ENCODE results near the gene CST8. TPM values are rescaled to one million over a fixed set of nuclear protein-coding genes. Genes with fewer than 3 reads are reported as not detected.

The CST8 gene
- total RNA-seq, 1 donor from 2014 or later: not detected

- no peaks in the 10 kb centered on the region for H3K9me3 Mint-ChIP-seq (ENCODE audit: unreplicated experiment)
- TF ChIP-seq CTCF (IDR thresholded peaks at IDR 0.05; ENCODE audit: unreplicated experiment): no peak
- no peaks in the 10 kb centered on the region for H3K36me3 Mint-ChIP-seq (ENCODE audit: low read depth, unreplicated experiment)
- no peak for DNase-seq (ENCODE audit: low spot score)
- no peak overlapping the region for H3K27ac Mint-ChIP-seq (ENCODE audit: unreplicated experiment)
- H3K4me1 Mint-ChIP-seq (ENCODE audit: unreplicated experiment): no peaks in the 10 kb centered on the region
- H3K27me3 Mint-ChIP-seq (ENCODE audit: unreplicated experiment): no peaks in the 10 kb centered on the region
- H3K4me3 Mint-ChIP-seq (ENCODE audit: unreplicated experiment): no peak overlapping the region
Observed at GRCh38 chr20:23534801-23535593, 44.1 kb downstream of the CST8 start.

DNA sequence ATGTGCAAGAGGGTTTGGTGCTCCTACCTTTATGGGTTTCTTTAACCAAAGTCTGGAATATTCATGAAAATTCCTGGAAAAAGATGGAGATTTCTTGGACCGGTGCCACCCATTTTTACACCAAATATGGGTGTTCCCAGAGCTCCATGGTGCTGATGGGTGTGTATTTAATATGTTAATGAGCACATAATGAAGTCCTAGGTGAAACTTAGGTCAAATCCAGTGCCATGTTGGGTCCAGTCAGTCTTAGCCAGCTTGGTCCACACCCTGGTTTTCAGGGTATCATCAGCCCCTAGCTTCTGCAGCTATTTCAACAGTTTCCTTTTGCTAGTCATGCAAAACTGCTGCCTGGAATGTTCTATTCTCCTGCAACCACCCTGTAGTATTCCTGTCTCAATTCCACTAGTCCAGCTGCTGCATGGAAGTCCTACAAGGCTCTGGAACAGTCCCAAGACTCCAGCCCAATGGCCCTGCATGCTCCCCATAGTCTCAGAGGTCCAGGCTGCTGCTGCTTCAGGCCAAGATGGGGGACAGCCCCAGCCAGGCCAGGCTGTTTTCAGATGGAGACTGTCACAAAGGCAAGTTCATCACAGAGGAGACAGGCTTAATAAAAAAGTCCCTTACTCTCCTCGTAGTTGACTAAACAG lies 45.5 kb downstream of the CST8 start:
- Mint-ChIP-seq H3K9me3 (ENCODE audit: unreplicated experiment) (no peaks in the 10 kb centered on the region), H3K27me3 (ENCODE audit: unreplicated experiment) (no peaks in the 10 kb centered on the region), H3K27ac (ENCODE audit: unreplicated experiment) (no peak overlapping the region), H3K36me3 (ENCODE audit: low read depth, unreplicated experiment) (no peaks in the 10 kb centered on the region), H3K4me1 (ENCODE audit: unreplicated experiment) (no peaks in the 10 kb centered on the region), H3K4me3 (ENCODE audit: unreplicated experiment) (no peak overlapping the region)
- TF ChIP-seq CTCF (IDR thresholded peaks at IDR 0.05; ENCODE audit: unreplicated experiment): no peak
- DNase-seq (ENCODE audit: low spot score): no peak

DNA sequence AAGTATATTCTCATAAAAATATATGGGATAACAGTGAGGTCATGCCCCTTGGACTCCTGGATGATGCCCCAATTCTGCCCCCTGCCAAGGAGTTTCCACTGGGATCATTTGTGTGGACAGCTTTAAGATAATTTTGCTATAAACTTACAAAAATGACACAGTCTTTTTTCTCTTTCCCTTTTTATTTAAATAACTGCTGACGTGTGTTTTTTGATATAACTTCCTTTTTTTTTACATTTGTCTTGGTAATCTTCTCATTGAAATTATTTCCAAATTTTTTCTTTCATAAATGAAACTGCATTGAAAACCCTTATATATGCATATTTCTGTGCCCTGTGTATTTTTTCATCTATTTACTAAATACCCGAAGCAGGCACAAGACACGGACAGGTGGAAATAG lies 46.1 kb downstream of the CST8 start:
- no peak for DNase-seq (ENCODE audit: low spot score)
- Mint-ChIP-seq H3K9me3 (ENCODE audit: unreplicated experiment) (no peaks in the 10 kb centered on the region), H3K36me3 (ENCODE audit: low read depth, unreplicated experiment) (no peaks in the 10 kb centered on the region), H3K4me1 (ENCODE audit: unreplicated experiment) (no peaks in the 10 kb centered on the region), H3K4me3 (ENCODE audit: unreplicated experiment) (no peak overlapping the region), H3K27me3 (ENCODE audit: unreplicated experiment) (no peaks in the 10 kb centered on the region), H3K27ac (ENCODE audit: unreplicated experiment) (no peak overlapping the region)
- TF ChIP-seq CTCF (IDR thresholded peaks at IDR 0.05; ENCODE audit: unreplicated experiment): no peak

- H3K36me3 Mint-ChIP-seq (ENCODE audit: low read depth, unreplicated experiment): no peaks in the 10 kb centered on the region
- no peak overlapping the region for H3K27ac Mint-ChIP-seq (ENCODE audit: unreplicated experiment)
- no peak for DNase-seq (ENCODE audit: low spot score)
- no peaks in the 10 kb centered on the region for H3K9me3 Mint-ChIP-seq (ENCODE audit: unreplicated experiment)
- H3K4me3 Mint-ChIP-seq (ENCODE audit: unreplicated experiment): no peak overlapping the region
- no peaks in the 10 kb centered on the region for H3K4me1 Mint-ChIP-seq (ENCODE audit: unreplicated experiment)
- no peak for TF ChIP-seq CTCF (IDR thresholded peaks at IDR 0.05; ENCODE audit: unreplicated experiment)
- H3K27me3 Mint-ChIP-seq (ENCODE audit: unreplicated experiment): peaks cover 3% of the 10 kb centered on the region
Observed at GRCh38 chr20:23540624-23541023, 49.7 kb downstream of the CST8 start.

DNA sequence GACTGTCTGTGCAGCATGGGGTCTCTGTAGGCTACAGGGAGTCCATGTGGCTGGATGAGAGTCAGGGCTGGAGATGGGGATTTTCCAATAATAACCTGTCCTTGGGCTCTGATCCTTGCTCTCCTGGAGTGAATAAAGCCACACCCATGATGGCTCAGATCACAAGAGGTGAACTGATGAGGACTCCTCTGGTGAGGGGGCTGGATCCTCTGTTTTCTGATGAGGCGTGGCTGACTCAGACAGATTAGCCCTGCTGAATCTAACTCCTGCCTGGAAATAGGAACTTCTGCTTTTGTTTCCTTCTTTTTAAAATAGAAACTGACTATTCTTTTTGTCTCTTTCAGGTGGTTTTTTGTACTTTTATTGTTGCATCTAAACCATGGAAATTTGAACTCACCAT lies 50.4 kb downstream of the CST8 start:
- Mint-ChIP-seq H3K36me3 (ENCODE audit: low read depth, unreplicated experiment) (no peaks in the 10 kb centered on the region), H3K27me3 (ENCODE audit: unreplicated experiment) (peaks cover 3% of the 10 kb centered on the region), H3K27ac (ENCODE audit: unreplicated experiment) (no peak overlapping the region), H3K9me3 (ENCODE audit: unreplicated experiment) (no peaks in the 10 kb centered on the region), H3K4me3 (ENCODE audit: unreplicated experiment) (no peak overlapping the region), H3K4me1 (ENCODE audit: unreplicated experiment) (no peaks in the 10 kb centered on the region)
- no peak for DNase-seq (ENCODE audit: low spot score)
- TF ChIP-seq CTCF (IDR thresholded peaks at IDR 0.05; ENCODE audit: unreplicated experiment): no peak

Data from endothelial cell (in vitro differentiated cells).